DOHH2 (cell line): Measurements from ENCODE around the gene SLC38A3.

Experiments
- H3F3A ChIP-seq: fragments of 200-600 bp; sonication (generic), shearing (Covaris generic); 2 replicates; pipeline ENCODE4 v1.6.0; 2016; ENCODE audit warnings: antibody characterized with exemption, mild to moderate bottlenecking; ENCODE audit not compliant: control insufficient read depth, insufficient read depth
- H3K27ac ChIP-seq: fragments of 200-600 bp; sonication (generic); 2 replicates; pipeline ENCODE4 v1.5.1; 2014; ENCODE audit warnings: low read depth, mild to moderate bottlenecking, low read length, moderate library complexity
- H3K27me3 ChIP-seq: fragments of 200-600 bp; sonication (generic); 2 replicates; pipeline ENCODE4 v1.6.1; 2014; ENCODE audit warnings: mild to moderate bottlenecking, low read length, mixed read lengths; ENCODE audit not compliant: control insufficient read depth
- H3K36me3 ChIP-seq: fragments of 200-600 bp; sonication (generic); 2 replicates; pipeline ENCODE4 v1.6.1; 2014; ENCODE audit warnings: mild to moderate bottlenecking, low read length, moderate library complexity, mixed read lengths; ENCODE audit not compliant: control insufficient read depth
- H3K4me1 ChIP-seq: fragments of 200-600 bp; sonication (generic); 2 replicates; pipeline ENCODE4 v1.6.1; 2014; ENCODE audit warnings: mild to moderate bottlenecking, low read length, mixed read lengths; ENCODE audit not compliant: control insufficient read depth
- H3K4me2 ChIP-seq: fragments of 200-600 bp; sonication (generic); 2 replicates; pipeline ENCODE4 v1.6.0; 2014; ENCODE audit warnings: mild to moderate bottlenecking, low read length, moderate library complexity
- H3K4me3 ChIP-seq: fragments of 200-600 bp; sonication (generic); 2 replicates; pipeline ENCODE4 v1.5.1; 2014; ENCODE audit warnings: mild to moderate bottlenecking, low read length, mixed read lengths
- H3K79me2 ChIP-seq: fragments of 200-600 bp; sonication (generic); 2 replicates; pipeline ENCODE4 v1.6.1; 2014; ENCODE audit warnings: mild to moderate bottlenecking, low read length, mixed read lengths; ENCODE audit not compliant: control insufficient read depth
- H3K9me2 ChIP-seq: fragments of 200-600 bp; sonication (generic); replicated peaks from 2 replicates; pipeline ENCODE4 v1.6.1; 2014; ENCODE audit warnings: mild to moderate bottlenecking, low read length, mixed read lengths; ENCODE audit not compliant: control insufficient read depth
- H3K9me3 ChIP-seq: fragments of 200-600 bp; sonication (generic); 2 replicates; pipeline ENCODE4 v1.6.1; 2014; ENCODE audit warnings: antibody characterized with exemption, low read length, mixed read lengths; ENCODE audit not compliant: control insufficient read depth, insufficient read depth
- H4K20me1 ChIP-seq: fragments of 200-600 bp; sonication (generic); 2 replicates; pipeline ENCODE4 v1.6.0; 2014; ENCODE audit warnings: low read depth, mild to moderate bottlenecking, antibody characterized with exemption, low read length, moderate library complexity; ENCODE audit not compliant: control insufficient read depth, insufficient read depth
- EZH2phosphoT487 ChIP-seq: fragments of 200-600 bp; sonication (generic); IDR thresholded peaks from 2 replicates; pipeline ENCODE4 v1.6.1; 2017; ENCODE audit warnings: borderline replicate concordance, mild to moderate bottlenecking, antibody characterized with exemption, low read length, moderate library complexity, mixed read lengths
- TF ChIP-seq, protein P1 (sequence below): fragments of 200-600 bp; sonication (generic); IDR thresholded peaks from one replicate; pipeline ENCODE4 v1.5.1; 2014; ENCODE audit warnings: antibody characterized with exemption, mild to moderate bottlenecking, low read depth, low read length; ENCODE audit not compliant: poor library complexity, severe bottlenecking

Gene SLC38A3

DNA sequence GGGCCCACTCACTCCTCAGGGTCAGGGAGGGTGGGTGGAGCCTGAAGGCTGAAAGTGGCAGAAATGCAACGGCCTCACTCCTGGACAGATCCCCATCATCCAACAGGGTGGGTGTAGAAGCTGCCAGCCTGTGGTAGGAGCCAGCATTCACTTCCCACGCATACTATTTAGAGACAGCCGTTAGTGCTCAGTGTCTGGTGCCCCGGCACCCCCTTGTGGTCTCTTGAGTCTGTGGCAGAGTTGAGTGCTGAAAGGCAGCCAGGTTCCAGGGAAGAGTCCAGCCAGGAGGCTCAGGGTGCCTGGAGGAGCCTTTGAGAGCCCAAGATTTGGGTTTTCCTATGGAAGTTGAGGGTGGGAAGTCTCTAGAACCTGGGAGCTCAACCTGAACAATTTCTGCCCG is 15.8 kb upstream of the SLC38A3 start:
- Histone ChIP-seq H3K27ac (no peak overlapping the region), H3K4me3 (no peak overlapping the region), H3K4me2 (no peak overlapping the region), H3K27me3 (peaks cover 6% of the 10 kb centered on the region; the same call in 1 of the 2 replicates), H3F3A (no peaks in the 10 kb centered on the region), H4K20me1 (no peaks in the 10 kb centered on the region), H3K9me2 (no peaks in the 10 kb centered on the region), H3K9me3 (no peaks in the 10 kb centered on the region), H3K36me3 (no peaks in the 10 kb centered on the region), H3K79me2 (no peaks in the 10 kb centered on the region), H3K4me1 (peaks cover 8% of the 10 kb centered on the region)
- TF ChIP-seq, protein P1, sequence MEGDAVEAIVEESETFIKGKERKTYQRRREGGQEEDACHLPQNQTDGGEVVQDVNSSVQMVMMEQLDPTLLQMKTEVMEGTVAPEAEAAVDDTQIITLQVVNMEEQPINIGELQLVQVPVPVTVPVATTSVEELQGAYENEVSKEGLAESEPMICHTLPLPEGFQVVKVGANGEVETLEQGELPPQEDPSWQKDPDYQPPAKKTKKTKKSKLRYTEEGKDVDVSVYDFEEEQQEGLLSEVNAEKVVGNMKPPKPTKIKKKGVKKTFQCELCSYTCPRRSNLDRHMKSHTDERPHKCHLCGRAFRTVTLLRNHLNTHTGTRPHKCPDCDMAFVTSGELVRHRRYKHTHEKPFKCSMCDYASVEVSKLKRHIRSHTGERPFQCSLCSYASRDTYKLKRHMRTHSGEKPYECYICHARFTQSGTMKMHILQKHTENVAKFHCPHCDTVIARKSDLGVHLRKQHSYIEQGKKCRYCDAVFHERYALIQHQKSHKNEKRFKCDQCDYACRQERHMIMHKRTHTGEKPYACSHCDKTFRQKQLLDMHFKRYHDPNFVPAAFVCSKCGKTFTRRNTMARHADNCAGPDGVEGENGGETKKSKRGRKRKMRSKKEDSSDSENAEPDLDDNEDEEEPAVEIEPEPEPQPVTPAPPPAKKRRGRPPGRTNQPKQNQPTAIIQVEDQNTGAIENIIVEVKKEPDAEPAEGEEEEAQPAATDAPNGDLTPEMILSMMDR, result peak; percentile 69
- no peak for TF ChIP-seq EZH2phosphoT487

DNA sequence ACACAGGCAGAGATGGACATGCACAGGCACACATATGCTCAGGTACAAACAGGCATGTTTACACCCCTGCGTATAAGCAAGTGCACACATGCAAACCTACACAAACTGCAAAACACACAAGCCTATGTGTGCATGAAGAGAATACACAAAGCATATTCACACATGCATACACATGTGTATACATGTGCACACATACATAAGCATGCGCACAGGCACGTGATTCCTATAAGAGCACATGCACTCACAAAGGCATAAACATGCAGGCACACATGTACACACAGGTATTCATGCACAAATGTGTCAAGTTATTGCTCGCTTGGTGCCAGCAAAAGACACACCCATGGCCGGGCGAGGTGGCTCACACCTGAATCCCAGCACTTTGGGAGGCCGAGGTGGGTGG is 15.1 kb upstream of the SLC38A3 start:
- Histone ChIP-seq H3K4me3 (no peak overlapping the region), H3K9me2 (no peaks in the 10 kb centered on the region), H3K79me2 (no peaks in the 10 kb centered on the region), H3K4me2 (no peak overlapping the region), H3K27me3 (peaks cover 7% of the 10 kb centered on the region; the same call in 1 of the 2 replicates), H3F3A (no peaks in the 10 kb centered on the region), H3K36me3 (no peaks in the 10 kb centered on the region), H4K20me1 (no peaks in the 10 kb centered on the region), H3K4me1 (peaks cover 14% of the 10 kb centered on the region), H3K9me3 (no peaks in the 10 kb centered on the region), H3K27ac (no peak overlapping the region)
- TF ChIP-seq EZH2phosphoT487, result no peak
- TF ChIP-seq, protein P1, result no peak

DNA sequence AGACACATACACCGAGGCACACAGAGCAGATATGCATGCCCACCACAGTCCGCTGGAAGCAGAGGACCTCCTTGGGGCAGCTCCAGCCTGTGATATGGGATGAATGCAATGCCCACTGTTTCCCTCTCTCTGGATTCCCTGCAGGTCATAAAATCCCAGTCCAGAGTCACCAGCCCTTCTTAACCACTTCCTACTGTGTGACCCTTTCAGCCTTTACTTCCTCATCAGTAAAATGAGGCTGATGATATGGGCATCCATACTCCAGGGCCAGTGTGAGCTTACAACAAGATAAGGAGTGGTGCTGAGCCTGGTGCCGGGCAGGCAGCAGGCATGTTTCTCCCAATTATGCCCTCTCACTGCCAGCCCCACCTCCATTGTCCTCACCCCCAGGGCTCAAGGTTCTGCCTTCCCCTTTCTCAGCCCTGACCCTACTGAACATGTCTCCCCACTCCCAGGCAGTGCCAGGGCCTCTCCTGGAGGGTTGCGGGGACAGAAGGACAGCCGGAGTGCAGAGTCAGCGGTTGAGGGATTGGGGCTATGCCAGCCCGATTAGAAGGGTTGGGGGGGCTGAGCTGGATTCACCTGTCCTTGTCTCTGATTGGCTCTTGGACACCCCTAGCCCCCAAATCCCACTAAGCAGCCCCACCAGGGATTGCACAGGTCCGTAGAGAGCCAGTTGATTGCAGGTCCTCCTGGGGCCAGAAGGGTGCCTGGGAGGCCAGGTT is 14.0 kb upstream of the SLC38A3 start, which contains the start of gene GNAT1:
Gene GNAT1 (plus strand): TSS at position 675 of the 725 bp plus-strand sequence. CDS start 116 bp downstream, outside the sequence.
- Histone ChIP-seq H3K27ac (no peak within 1 kb of the TSS), H3K4me2 (no peak within 1 kb of the TSS)
- TF ChIP-seq, protein P1, result no peak
- no peak for TF ChIP-seq EZH2phosphoT487

More for the DNA sequence above, 14.0 kb upstream of the SLC38A3 start, which contains the start of gene GNAT1:
- Histone ChIP-seq H3F3A (no peaks in the 10 kb centered on the region), H3K9me3 (no peaks in the 10 kb centered on the region), H3K4me3 (no peak within 1 kb of the TSS), H4K20me1 (no peaks in the 10 kb centered on the region), H3K27me3 (peaks cover 12% of the 10 kb centered on the region; the same call in 1 of the 2 replicates), H3K4me1 (peaks cover 14% of the 10 kb centered on the region), H3K9me2 (no peaks in the 10 kb centered on the region), H3K79me2 (no peaks in the 10 kb centered on the region), H3K36me3 (no peaks in the 10 kb centered on the region)
